NCI-H524 (cell line): ENCODE data around the gene FOXN1.
A peak's percentile ranks its signal among the peaks of the same experiment; 100 is the strongest.
"Not testable (repeated sequence)": the region's sequence is repeated elsewhere in the genome, so short reads cannot be mapped to it uniquely, and the experiment has no call there.

ENCODE experiments used
- DNase-seq, 2 experiments: peaks; one replicate each; lab custom pipeline; 2025; lab: John Stamatoyannopoulos, UW

Gene FOXN1, protein sequence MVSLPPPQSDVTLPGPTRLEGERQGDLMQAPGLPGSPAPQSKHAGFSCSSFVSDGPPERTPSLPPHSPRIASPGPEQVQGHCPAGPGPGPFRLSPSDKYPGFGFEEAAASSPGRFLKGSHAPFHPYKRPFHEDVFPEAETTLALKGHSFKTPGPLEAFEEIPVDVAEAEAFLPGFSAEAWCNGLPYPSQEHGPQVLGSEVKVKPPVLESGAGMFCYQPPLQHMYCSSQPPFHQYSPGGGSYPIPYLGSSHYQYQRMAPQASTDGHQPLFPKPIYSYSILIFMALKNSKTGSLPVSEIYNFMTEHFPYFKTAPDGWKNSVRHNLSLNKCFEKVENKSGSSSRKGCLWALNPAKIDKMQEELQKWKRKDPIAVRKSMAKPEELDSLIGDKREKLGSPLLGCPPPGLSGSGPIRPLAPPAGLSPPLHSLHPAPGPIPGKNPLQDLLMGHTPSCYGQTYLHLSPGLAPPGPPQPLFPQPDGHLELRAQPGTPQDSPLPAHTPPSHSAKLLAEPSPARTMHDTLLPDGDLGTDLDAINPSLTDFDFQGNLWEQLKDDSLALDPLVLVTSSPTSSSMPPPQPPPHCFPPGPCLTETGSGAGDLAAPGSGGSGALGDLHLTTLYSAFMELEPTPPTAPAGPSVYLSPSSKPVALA

DNA sequence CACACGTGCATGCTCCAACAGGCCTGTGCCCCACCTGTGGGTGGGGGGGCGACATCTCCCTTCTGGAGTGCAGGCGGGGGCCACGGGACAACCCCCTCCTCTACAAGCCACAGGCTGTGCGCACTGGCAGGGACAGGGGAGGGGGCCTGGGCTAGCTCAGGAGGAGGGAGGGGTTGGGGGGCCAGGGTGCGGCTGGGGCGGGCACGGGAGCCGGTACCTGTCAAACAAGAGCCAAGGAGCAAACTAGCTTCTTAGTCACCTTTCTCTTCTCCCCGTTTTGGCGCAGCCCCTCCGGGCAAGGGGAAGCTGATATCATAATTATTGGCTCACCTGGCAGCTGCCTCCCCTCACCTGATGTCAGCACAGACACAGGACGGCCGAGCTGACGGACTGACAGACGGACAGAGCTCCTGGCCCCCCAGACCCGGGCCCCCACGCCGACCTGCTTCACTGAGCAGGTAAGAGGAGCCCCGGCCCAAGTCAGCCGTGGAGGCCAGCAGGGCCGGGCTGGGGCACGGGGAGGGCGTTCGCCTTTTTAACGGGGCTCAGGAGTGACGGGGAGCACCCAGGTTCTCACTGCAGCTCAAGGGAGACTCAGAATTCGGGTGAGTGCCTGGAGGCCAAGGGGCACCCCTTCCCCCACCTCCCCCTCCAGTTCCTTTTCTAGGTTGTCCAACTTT lies at the start of gene FOXN1:
Gene FOXN1, plus strand, starts transcription at position 363 of the 680 bp plus-strand sequence. CDS start 17,622 bp downstream, outside the sequence.
- no peak for DNase-seq

DNA sequence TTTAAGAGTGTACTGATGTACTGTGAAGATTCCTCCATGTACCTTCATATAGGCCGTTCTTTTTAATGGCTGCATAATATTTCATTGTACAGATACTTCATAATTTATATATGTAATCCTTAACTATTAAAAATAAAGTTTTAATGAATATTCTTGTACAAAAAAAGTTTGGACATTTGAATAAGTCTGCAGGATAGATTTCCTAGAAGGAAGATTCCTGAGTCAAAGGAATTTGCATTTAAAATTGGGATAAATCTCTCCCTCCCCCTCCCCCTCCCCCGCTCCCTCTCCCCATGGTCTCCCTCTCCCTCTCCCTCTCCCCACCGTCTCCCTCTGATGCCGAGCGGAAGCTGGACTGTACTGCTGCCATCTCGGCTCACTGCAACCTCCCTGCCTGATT lies 48.3 kb upstream of the FOXN1 start:
- DNase-seq = no peak

DNA sequence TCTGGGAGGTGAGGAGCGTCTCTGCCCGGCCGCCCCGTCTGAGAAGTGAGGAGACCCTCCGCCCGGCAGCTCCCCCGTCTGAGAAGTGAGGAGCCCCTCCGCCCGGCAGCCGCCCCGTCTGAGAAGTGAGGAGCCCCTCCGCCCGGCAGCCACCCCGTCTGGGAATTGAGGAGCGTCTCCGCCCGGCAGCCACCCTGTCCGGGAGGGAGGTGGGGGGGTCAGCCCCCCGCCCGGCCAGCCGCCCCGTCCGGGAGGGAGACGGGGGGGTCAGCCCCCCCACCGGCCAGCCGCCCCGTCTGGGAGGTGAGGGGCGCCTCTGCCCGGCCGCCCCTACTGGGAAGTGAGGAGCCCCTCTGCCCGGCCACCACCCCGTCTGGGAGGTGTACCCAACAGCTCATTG lies 47.3 kb upstream of the FOXN1 start:
- not testable (repeated sequence) for DNase-seq

DNA sequence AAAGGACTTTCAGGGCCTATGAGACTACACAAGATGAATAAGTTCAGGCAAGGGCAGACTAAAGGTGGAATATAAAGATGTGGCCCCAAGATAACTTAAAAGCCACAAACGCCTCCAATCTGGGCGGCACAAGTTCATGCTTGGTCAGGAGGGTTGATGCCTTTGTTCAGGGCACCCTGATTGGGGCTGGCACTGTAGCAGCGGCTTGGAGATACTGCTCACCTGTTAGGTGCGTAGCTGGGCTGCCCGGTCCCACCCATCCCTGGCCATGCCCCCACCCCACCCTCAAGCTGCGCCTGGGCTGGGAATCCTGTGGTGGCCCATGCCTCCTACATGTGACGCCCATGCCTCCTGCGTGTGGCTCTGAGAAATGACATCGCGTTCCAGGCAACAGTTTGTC lies 45.2 kb upstream of the FOXN1 start:
- no peak for DNase-seq

DNA sequence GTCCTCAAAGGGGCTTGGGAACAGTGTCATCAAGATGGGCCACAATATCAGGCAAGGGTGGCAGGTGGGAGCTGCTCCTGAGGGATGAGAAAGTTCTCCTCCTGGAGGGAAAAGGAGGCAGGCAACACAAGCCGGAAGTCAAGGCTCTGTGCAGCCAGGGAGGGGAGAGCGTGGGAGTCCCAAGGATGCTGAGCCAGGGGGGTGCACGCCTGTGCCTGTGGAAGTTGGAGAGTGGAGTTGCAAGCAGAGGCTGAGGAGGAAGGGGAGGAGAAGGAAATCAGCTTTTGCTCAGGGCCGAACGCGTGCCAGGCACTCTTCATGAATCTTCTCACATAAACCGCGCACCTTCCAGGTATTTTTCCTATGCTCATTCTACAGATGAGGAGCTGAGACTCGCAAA lies 40.1 kb upstream of the FOXN1 start:
- no peak for DNase-seq

DNA sequence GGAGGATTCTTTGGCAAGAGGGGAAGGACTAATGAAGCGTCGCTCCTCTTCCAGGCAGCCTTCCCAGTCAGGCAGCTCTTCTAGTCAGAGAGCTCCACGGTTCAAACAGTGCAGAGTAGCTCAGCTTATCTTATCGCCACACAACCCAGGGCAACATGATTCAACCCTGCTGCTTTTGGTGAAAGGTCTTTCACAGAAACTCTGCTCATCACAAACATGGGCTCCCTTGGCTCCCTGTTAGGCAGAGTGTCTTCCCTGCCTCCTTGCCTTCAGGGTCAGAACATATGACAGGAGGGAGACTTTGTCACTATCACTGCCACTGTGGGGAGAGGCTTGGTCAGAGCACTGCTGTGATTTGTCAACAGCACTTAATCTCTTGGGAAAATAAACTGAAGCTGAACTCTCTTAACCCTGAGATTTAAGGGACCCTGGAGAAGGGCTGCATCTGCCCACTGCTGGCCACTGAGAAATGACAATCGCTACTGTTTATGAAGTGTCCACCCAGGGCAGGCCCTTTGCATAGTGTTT lies 39.6 kb upstream of the FOXN1 start:
- DNase-seq = no peak

DNA sequence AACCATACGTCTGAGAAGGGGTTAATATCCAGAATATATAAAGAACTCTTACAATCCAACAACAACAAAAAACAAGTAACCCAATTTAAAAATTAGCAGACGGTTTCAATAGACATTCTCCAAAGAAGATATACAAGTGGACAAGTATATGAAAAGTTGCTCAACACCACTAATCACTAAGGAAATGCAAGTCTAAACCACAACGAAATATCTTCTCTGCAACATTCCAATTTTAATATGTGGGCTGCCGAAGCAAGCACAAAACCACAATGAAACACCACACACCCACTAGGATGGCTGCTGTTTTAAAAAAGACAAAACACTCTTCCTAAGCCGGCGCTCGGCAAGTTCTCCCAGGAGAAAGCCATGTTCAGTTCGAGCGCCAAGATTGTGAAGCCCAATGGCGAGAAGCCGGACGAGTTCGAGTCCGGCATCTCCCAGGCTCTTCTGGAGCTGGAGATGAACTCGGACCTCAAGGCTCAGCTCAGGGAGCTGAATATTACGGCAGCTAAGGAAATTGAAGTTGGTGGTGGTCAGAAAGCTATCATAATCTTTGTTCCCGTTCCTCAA lies 38.6 kb upstream of the FOXN1 start:
- DNase-seq = no peak

DNA sequence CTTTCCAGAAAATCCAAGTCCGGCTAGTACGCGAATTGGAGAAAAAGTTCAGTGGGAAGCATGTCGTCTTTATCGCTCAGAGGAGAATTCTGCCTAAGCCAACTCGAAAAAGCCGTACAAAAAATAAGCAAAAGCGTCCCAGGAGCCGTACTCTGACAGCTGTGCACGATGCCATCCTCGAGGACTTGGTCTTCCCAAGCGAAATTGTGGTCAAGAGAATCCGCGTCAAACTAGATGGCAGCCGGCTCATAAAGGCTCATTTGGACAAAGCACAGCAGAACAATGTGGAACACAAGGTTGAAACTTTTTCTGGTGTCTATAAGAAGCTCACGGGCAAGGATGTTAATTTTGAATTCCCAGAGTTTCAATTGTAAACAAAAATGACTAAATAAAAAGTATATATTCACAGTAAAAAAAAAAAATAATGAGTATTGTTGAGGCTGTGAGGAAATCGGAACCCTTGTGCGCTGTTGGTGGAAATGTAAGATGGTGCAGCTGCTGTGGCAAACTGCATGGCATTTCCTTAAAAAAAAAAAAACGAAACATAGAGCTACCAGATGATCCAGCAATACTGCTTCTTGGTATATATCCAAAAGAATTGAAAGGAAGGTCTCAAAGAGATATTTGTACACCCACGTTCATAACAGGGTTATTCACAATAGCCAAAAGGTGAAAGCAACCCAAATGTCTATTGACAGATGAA lies 38.0 kb upstream of the FOXN1 start:
- DNase-seq = not testable (repeated sequence)

DNA sequence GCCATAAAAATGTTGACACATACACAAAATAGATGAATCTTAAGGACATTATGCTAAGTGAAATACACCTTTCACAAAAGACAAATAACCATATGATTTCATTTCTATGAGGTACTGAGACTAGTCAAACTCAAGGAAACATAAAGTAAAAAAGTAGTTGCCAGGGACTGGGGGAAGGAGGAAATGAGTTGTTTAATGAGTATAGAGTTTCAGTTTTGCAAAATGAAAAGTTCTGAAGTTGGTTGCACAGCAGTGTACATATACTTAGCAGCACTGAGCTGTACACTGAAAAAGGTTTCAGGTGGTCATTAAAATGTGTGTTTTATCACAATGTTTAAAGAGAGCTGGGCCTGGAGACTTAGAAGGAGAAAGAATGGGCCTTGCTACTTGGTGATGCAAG lies 37.4 kb upstream of the FOXN1 start:
- DNase-seq = no peak

DNA sequence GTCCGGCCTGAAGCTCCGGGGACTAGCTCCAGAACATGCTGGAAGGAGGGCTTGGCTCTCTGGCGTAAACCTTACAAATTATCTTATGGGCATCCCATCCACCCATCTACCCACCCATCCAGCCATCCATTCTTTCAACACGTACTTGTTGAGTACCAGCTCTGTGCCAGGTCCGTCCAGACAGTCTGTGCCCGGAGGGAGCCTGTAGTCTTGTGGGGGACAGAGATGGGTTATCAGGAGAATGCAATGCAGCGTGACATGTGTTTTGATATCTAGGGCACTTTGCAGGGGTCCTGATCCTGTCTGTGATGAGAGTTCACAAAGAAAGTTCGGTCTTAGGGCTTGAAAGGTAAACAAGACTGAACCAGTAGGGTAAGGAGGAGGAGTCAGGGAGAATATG lies 36.8 kb upstream of the FOXN1 start:
- no peak for DNase-seq

DNA sequence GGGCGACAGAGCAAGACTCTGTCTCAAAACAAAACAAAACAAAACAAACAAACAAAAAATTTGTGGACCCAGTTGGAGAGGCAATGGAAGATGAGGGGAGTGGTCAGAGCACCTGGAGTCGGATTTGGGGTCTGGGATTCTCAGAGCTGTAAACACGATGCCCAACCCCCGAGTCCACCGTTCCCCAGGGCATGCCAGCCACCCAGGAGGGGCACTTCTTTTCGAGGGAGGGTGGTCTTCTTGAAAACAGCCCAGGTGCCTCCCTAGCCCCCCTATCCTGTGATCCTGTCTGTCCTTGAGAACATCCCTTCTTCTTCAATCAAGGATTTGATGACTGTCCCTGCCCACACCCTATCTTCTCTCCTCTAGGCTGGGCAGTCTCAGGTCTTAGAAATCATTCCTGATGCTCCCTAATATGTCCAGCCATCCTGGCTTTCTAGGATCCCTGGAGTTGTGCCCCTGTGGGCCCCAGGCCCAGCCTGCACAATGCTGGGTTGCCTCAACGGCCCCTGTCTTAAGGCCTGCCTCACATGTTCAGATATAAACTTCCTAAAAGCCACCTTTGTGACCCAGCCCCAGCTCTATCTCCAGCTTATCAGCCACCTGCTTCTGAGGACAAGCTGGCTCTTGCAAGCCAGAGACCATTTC lies 35.8 kb upstream of the FOXN1 start:
- no peak for DNase-seq

DNA sequence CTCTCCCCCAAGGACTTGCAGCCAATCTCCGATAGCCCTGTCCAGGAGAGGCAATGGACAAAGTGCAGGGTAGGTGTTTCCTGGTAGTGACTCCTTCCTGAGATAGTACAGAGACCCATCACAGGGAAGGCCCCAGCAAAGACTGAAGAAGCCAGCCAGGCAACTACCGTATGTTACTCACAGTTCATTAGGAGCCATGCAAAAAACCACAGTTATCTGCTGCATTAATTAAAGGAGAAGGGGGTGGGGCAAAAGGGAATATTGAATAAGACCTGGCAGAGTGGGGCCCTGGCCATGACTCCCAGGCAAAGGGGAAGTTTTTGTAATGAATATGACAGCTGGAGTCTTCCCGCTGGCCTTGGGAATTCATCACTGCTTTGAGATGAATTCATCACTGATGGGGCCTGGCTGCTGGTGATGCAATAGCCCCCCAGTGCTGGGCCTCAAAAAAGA lies 35.2 kb upstream of the FOXN1 start:
- no peak for DNase-seq

DNA sequence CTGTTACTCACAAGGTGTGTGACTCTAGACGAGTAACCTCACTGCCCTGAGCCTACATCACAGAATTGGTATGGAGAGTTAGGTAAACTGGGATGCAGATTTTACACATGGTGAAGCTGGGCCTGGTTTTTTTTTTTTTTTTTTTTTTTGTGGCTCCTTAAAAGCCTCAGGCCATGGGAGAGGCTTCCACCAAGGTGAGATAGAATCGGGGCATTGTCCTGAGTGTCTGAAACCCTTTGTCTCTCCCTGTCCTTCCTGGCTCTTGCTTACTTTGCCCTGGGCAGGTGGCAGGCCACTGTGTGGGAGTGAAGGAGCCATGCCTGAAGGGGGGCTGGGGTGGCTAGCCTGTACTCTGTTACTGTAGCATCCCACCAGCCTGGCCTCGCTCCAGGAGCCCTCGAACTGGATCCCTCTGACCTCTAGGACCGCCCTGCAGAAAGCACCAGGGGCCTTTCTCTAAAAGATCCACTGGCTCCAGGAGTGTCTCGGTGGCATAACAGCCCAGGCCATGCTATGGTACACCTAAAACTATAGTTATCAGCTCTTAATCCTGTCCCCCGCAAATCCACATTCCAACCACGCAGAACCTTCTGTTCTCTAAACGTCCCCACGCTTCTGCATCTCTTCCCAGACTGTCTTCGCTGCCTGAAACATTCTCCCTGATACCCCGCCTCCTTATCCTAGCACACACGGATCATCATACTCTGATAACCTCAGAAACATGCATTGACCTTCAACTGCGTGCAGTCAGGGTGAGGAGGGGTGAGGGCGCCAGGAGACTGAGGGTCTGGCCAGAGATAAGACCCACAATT lies 34.4 kb upstream of the FOXN1 start:
- DNase-seq = no peak

DNA sequence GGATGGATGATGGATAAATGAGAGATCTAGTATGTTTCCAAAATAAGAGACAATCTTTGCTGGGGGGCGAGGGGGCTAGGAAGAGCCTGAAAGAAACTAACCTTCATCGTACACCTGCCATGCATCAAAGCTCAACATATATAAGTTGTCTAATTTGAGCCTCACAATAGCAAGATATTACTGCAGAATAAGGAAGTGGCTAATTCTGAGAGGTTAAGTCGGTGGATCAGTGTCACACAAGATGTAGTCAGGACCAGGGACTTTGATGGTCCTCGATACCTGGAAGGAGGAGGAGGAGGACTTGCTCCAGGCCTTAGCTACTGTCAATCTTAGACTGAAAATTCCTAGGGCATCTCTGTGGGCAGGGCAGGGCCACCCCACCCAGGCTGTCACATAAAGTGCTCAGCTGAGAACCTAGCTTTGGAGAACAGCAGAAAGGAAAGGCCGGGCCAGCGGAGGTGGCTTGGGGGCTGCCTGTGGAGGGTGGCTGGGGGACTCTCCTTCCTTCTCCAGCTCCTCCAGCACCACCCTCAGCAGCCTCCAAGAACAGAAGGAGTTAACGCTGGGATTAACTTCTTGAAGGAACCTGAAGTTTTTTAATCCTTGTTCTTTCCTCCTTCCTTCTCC lies 33.2 kb upstream of the FOXN1 start:
- no peak for DNase-seq

DNA sequence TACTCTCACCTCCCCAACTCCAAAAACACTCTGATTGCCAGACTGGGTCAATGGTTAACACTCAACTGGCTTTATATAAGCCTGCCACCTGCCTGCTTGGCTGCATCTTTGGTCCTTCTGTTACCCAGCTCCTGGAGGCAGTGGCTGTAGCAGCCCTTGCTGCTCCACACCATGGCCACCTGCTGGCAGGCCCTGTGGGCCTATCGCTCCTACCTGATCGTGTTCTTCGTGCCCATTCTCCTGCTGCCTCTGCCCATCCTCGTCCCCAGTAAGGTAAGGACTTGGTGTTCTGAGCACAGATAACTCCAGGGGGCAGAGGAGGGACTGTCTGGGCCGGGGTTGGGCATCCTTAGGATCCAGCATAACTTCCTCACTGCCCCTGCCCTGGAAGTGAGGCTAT lies 32.6 kb upstream of the FOXN1 start, which contains the start of gene SLC13A2:
Gene SLC13A2, plus strand, starts transcription at position 103 of the 400 bp plus-strand sequence. Its CDS starts 69 bp downstream, at position 172.
- peak; percentile 89 to 96 for DNase-seq

DNA sequence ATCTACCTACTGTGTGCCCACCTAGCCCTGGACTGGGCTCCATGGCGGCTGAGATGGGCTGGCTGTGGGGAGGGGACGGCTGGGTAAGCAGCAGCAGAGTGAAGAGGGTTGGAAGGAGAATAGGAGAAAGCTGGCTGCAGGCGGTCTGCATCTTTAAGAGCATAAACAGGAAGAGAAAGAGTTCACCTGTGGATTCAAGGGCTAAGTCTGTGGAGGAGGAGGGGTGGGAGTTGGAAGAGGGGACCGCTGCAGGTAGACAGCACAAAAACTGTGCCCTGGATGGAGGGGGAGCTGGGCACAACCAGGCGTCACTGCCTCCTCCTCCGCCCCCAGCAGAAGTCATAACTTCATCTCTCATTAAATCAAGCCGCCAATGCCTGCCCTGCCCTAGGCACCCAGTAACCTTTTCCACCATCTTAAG lies 32.0 kb upstream of the FOXN1 start:
- no peak for DNase-seq

DNA sequence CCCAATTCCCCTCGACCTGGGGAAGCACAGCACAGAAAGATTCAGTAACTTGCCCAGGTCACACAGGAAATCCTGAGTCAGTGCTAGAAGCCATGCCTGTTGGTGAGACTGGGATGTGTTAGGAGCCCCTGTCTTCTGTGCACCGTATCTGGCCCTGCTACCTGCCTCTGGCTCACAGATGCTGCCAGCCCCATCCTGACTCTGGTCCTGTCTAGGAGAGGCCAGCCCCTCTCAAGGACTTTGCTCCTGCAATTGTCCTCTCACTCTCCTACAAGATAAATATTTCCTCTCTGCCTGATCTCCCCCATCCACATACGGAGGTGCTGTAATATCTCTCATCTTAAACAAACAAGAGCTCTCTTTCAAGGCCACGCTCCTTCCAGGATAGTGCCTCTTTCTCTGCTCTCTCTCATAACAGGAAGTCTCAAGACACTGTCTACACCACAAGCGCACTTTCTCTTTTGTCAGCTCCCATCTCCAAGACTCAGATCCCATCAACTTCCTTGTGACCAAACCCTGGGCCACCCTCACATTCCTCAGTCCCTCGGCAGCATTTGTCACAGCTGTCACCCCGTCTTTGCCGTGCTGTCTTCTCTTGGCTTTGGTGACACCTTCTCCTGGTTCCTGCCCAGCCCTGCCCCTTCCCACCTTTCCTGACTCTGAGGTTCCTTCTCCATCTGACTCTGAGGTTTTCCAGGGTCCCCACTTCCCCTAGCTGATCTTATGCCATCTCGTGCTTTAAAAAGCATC lies 30.8 kb upstream of the FOXN1 start:
- DNase-seq = no peak

DNA sequence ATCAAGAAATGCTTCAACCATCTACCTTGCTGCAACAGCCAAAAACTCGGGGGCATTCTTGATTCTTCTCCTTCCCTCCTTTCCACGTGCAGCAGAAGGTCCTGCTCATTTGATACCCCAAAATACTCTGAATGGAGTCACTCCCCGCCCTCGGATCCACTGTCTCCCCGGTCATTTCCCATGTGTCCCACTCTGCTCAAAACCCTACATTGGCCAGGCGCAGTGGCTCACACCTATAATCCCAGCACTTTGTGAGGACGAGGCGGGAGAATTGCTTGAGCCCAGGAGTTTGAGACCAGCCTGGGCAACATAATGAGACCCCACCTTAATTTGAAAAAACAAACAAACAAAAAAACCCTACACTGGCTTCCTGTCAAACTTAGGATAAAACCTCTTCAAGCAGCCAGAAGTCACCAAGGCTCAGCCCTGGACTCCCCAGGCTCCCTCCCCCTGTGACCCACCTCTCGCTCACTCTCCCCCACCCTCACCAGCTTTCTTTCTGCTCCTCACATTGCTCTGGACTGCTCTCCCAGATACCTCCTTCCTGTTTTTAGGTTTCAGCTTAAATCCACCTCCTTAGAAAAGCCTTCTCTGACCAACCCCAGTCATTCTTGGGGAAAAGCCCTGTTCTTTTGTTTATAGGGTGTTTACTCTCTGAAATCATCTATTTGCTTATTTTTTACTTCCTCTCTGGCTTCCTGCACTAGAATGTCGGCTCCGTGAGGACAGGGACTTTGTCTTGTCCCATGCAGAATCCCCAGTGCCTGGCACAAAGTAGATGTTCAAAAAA lies 29.9 kb upstream of the FOXN1 start:
- DNase-seq = no peak
